Measurements from ENCODE around the gene TMEM185B.
A peak's percentile ranks its signal among the peaks of the same experiment; 100 is the strongest.
"Not testable (repeated sequence)": the region's sequence is repeated elsewhere in the genome, so short reads cannot be mapped to it uniquely, and the experiment has no call there.

TMEM185B gene

GRCh38 chr2:120223034-120223912, at the start of gene TMEM185B:
Gene TMEM185B (minus strand): TSS chr2:120223400. CDS start chr2:120222976, 424 bp downstream.
- DNase-seq (ENCODE audit: low spot score): peak; percentile 96

- DNase-seq (ENCODE audit: low spot score): no peak
These were observed 48.6 kb upstream of the TMEM185B start for GRCh38 chr2:120271711-120272379.

GRCh38 chr2:120269816-120270215, 46.6 kb upstream of the TMEM185B start:
- no peak for DNase-seq (ENCODE audit: low spot score)

- peak; percentile 4 for DNase-seq (ENCODE audit: low spot score)
These were observed 46.0 kb upstream of the TMEM185B start for GRCh38 chr2:120269076-120269744.

- DNase-seq (ENCODE audit: low spot score): peak; percentile 22
These were observed 44.1 kb upstream of the TMEM185B start for GRCh38 chr2:120267348-120267747.

GRCh38 chr2:120265006-120265405, 41.8 kb upstream of the TMEM185B start:
- no peak for DNase-seq (ENCODE audit: low spot score)

GRCh38 chr2:120262761-120263428, 39.7 kb upstream of the TMEM185B start:
- DNase-seq (ENCODE audit: low spot score): no peak

GRCh38 chr2:120262150-120262549, 39.0 kb upstream of the TMEM185B start:
- no peak for DNase-seq (ENCODE audit: low spot score)

- no peak for DNase-seq (ENCODE audit: low spot score)
These were observed 38.3 kb upstream of the TMEM185B start for GRCh38 chr2:120261387-120262006.

GRCh38 chr2:120260736-120261135, 37.5 kb upstream of the TMEM185B start:
- no peak for DNase-seq (ENCODE audit: low spot score)

GRCh38 chr2:120259939-120260338, 36.7 kb upstream of the TMEM185B start:
- DNase-seq (ENCODE audit: low spot score): not testable (repeated sequence)

- no peak for DNase-seq (ENCODE audit: low spot score)
These were observed 35.0 kb upstream of the TMEM185B start for GRCh38 chr2:120258196-120258595.

- DNase-seq (ENCODE audit: low spot score): no peak
These were observed 34.3 kb upstream of the TMEM185B start for GRCh38 chr2:120257522-120257921.

- no peak for DNase-seq (ENCODE audit: low spot score)
These were observed 33.4 kb upstream of the TMEM185B start for GRCh38 chr2:120256651-120257000.

- DNase-seq (ENCODE audit: low spot score): no peak
These were observed 32.9 kb upstream of the TMEM185B start for GRCh38 chr2:120255986-120256650.

GRCh38 chr2:120255071-120255470, 31.9 kb upstream of the TMEM185B start:
- DNase-seq (ENCODE audit: low spot score): no peak

- DNase-seq (ENCODE audit: low spot score): no peak
These were observed 31.0 kb upstream of the TMEM185B start for GRCh38 chr2:120254178-120254577.

- peak; percentile 87 for DNase-seq (ENCODE audit: low spot score)
These were observed 30.1 kb upstream of the TMEM185B start for GRCh38 chr2:120253021-120253882.

- DNase-seq (ENCODE audit: low spot score): peak; percentile 100
These were observed 29.2 kb upstream of the TMEM185B start, which contains the start of gene RALB for GRCh38 chr2:120252225-120253020. Gene RALB (plus strand): TSS chr2:120252852. CDS start chr2:120278665, 25,813 bp downstream.
